NCI-H2081 (cell line): ENCODE results near the gene SMAD6.

Experiments
- DNase-seq, 2 experiments: peaks; one replicate each; lab custom pipeline; 2025; lab: John Stamatoyannopoulos, UW

Gene SMAD6

GRCh38 chr15:66721501-66721937 is 19.5 kb downstream of the SMAD6 start:
- no peak for DNase-seq

- DNase-seq: no peak
These were observed 19.9 kb downstream of the SMAD6 start for GRCh38 chr15:66721954-66722353.

GRCh38 chr15:66722757-66723540 is 20.9 kb downstream of the SMAD6 start:
- no peak for DNase-seq

- no peak for DNase-seq
These were observed 22.0 kb downstream of the SMAD6 start for GRCh38 chr15:66723826-66724731.

- no peak for DNase-seq
These were observed 22.9 kb downstream of the SMAD6 start for GRCh38 chr15:66724732-66725463.

GRCh38 chr15:66725464-66725785 is 23.4 kb downstream of the SMAD6 start:
- DNase-seq: no peak

- DNase-seq: no peak
These were observed 24.4 kb downstream of the SMAD6 start for GRCh38 chr15:66726386-66726785.

GRCh38 chr15:66729331-66729951 is 27.4 kb downstream of the SMAD6 start:
- DNase-seq: no peak

- no peak for DNase-seq
These were observed 28.4 kb downstream of the SMAD6 start for GRCh38 chr15:66730168-66731021.

GRCh38 chr15:66733976-66734375 is 31.9 kb downstream of the SMAD6 start:
- DNase-seq: no peak

- no peak for DNase-seq
These were observed 33.2 kb downstream of the SMAD6 start for GRCh38 chr15:66734961-66735908.

GRCh38 chr15:66735909-66736305 is 33.9 kb downstream of the SMAD6 start:
- DNase-seq: no peak

- no peak for DNase-seq
These were observed 35.4 kb downstream of the SMAD6 start for GRCh38 chr15:66737243-66738010.

- no peak for DNase-seq
These were observed 36.1 kb downstream of the SMAD6 start for GRCh38 chr15:66738116-66738515.

- DNase-seq: no peak
These were observed 36.6 kb downstream of the SMAD6 start for GRCh38 chr15:66738595-66738994.

GRCh38 chr15:66739287-66739686 is 37.3 kb downstream of the SMAD6 start:
- DNase-seq: no peak

- DNase-seq: no peak
These were observed 38.8 kb downstream of the SMAD6 start for GRCh38 chr15:66740802-66741201.

- no peak for DNase-seq
These were observed 39.6 kb downstream of the SMAD6 start for GRCh38 chr15:66741646-66742045.

GRCh38 chr15:66742286-66742685 is 40.2 kb downstream of the SMAD6 start:
- DNase-seq: no peak
